Ovary (tissue), 9 donors: ENCODE results near the gene ERBB2. TPM values are rescaled to one million over a fixed set of nuclear protein-coding genes. Genes with fewer than 3 reads are reported as not detected.

Source experiments
- DNase-seq, 5 donors: peaks; one replicate each; pipeline ENCODE4 v3.0.0-alpha.2; 2019 to 2020
- H3K27ac ChIP-seq, 2 donors: fragments of 200-600 bp; one replicate each; pipeline versions ENCODE4 v1.5.1 to v1.8.0; 2019 to 2022
- H3K27me3 ChIP-seq: fragments of 200-600 bp; one replicate; pipeline ENCODE4 v1.8.0; 2022
- H3K36me3 ChIP-seq: fragments of 200-600 bp; sonication (generic); one replicate; pipeline ENCODE4 v1.5.1; 2019
- H3K4me1 ChIP-seq: one replicate; pipeline ENCODE4 v1.8.1; 2013; ENCODE audit warnings: mild to moderate bottlenecking, moderate library complexity; ENCODE audit not compliant: insufficient read depth
- H3K4me3 ChIP-seq: fragments of 200-600 bp; sonication (generic); one replicate; pipeline ENCODE4 v1.5.1; 2017
- H3K9me3 ChIP-seq, 2 donors: fragments of 200-600 bp in 1 of 2; sonication (generic) in 1 of 2; one replicate each; pipeline versions ENCODE4 v1.5.1 to v1.8.1; 2013 to 2019; ENCODE audit warnings: mild to moderate bottlenecking in 1 of 2, moderate library complexity in 1 of 2
- EP300 ChIP-seq: sonication (generic); formaldehyde crosslinking; IDR thresholded peaks from one replicate; pipeline ENCODE4 v1.6.1; 2017; ENCODE audit warnings: antibody characterized with exemption
- POLR2A ChIP-seq: fragments of 450-650 bp; IDR thresholded peaks from one replicate; pipeline ENCODE4 v1.6.1; 2017; ENCODE audit warnings: antibody characterized with exemption, mild to moderate bottlenecking, moderate library complexity
- WGBS, 3 donors: extraction: QIAGEN DNeasy Blood & Tissue Kit in 1 of 3; methylation state at CpG; one replicate each; pipeline versions ENCODE4 v1.1.5 to v1.1.7; 2013 to 2017; 5-methylcytosine and 5-hydroxymethylcytosine counted together
- intact Hi-C, 4 donors: fragments of 100-400 bp; cut with DNase I; formaldehyde crosslinking; loops; one replicate each; pipeline versions ENCODE4 v1.11.0 to v1.15.1; 2022 to 2023
- polyA plus RNA-seq, 2 donors: library from polyadenylated mRNA; stranded (reverse); fragments of 200-250 nt in 1 of 2; fragments of 350-450 nt in 1 of 2; fragmentation: Illumina TruSeq in 1 of 2; extraction: RNeasy Lipid Tissue Mini Kit (QIAGEN cat#74804) in 1 of 2; gene quantifications; one replicate each; pipeline ENCODE4 v1.2.3, GENCODE V29; 2013 to 2014
- total RNA-seq, 7 donors: library from RNA; depleted of rRNA in 2 of 7; stranded (reverse); fragments of >200 nt in 2 of 7; fragmentation: NEBNext Ultra II Directional in 3 of 7; extraction: Animal tissue kit (Norgen Biotek cat#: 25700) in 3 of 7; gene quantifications; one replicate each; pipeline versions ENCODE4 v1.1.0 to v1.2.4, GENCODE V29; 2016 to 2023
- TF ChIP-seq, protein P1 (sequence below), 3 donors: fragments of 450-650 bp in 2 of 3; fragments of 200-600 bp in 1 of 3; IDR thresholded peaks; one replicate each; pipeline versions ENCODE4 v1.5.1 to v1.8.0; 2016 to 2022; ENCODE audit warnings: antibody characterized with exemption in 3 of 3, mild to moderate bottlenecking in 1 of 3
- donor health status: DM: no; HTN: no; CAD: no; lungs with moderate emphysema.
- donor health status: DM: no; HTN: no; CAD: no.
- donor health status: Bipolar disorder and iron deficiency.
- donor health status: DM: yes; HTN: yes; CAD: no.
- donor health status: DM: no; HTN: no; CAD: no.
- donor health status: DM: yes; HTN: yes; CAD: no.

The ERBB2 gene
- total and polyA plus RNA-seq, 9 donors: 20.1 to 66.3 (median 50.6) TPM

DNA sequence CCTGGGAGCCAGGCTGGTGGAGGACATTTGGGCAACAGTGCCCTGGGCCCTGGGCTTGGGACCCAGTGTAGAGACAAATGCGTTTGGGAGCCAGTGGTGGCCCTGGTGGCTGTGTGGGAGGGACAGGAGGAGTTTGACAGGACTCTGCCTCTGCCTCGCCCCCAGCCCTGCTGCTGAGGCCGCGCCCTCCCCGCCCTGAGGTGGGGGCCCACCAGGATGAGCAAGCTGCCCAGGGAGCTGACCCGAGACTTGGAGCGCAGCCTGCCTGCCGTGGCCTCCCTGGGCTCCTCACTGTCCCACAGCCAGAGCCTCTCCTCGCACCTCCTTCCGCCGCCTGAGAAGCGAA is 46.6 kb upstream of the ERBB2 start:
- WGBS, 3 donors: 82 to 83% (median 83%) methylated on average over 10 to 12 of the region's 12 CpGs
- no peak for TF ChIP-seq POLR2A
- TF ChIP-seq, protein P1, sequence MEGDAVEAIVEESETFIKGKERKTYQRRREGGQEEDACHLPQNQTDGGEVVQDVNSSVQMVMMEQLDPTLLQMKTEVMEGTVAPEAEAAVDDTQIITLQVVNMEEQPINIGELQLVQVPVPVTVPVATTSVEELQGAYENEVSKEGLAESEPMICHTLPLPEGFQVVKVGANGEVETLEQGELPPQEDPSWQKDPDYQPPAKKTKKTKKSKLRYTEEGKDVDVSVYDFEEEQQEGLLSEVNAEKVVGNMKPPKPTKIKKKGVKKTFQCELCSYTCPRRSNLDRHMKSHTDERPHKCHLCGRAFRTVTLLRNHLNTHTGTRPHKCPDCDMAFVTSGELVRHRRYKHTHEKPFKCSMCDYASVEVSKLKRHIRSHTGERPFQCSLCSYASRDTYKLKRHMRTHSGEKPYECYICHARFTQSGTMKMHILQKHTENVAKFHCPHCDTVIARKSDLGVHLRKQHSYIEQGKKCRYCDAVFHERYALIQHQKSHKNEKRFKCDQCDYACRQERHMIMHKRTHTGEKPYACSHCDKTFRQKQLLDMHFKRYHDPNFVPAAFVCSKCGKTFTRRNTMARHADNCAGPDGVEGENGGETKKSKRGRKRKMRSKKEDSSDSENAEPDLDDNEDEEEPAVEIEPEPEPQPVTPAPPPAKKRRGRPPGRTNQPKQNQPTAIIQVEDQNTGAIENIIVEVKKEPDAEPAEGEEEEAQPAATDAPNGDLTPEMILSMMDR (IDR thresholded peaks at IDR 0.05): no peak
- no peak for TF ChIP-seq EP300
- intact Hi-C loops: no loop called here
- Histone ChIP-seq H3K27ac (no peak overlapping the region), H3K27me3 (no peaks in the 10 kb centered on the region), H3K4me3 (no peak overlapping the region), H3K36me3 (no peaks in the 10 kb centered on the region), H3K9me3 (no peaks in the 10 kb centered on the region), H3K4me1 (peaks cover 8% of the 10 kb centered on the region)
- DNase-seq: no peak

DNA sequence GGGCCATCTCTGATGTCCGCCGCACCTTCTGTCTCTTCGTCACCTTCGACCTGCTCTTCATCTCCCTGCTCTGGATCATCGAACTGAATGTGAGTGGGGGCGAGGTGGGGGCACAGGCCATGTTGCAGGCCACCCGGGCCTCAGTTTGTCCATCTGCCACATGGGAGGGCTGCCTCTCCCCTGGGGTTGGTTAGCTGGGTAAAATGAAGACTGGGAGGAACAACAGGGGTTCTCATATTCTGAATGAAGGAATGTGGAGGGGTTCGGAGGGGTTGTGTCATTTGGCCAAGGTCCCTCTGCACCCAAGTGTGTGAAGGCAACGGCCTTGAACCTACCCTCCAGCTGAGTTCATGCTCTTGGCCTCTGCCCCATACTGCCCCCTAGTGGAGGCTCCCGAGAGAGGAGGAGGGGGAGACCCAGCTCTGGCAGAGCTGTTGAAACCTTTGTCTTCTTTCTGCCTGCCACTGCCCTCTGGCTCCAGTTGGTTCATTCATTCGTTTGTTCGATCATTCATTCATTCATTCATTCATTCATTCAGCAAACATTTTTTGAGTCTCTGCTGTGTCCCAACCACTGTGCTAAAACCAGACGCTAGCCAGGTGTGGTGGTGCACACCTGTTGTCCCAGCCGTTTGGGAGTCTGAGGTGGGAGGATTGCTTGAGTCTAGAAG is 46.1 kb upstream of the ERBB2 start:
- no peaks in the 10 kb centered on the region for H3K36me3 ChIP-seq
- H3K4me1 ChIP-seq: peaks cover 8% of the 10 kb centered on the region
- H3K27me3 ChIP-seq: no peaks in the 10 kb centered on the region
- peak in 3 of 5 donors; percentile 50 to 61 (median 57) for DNase-seq
- TF ChIP-seq POLR2A: no peak
- TF ChIP-seq, protein P1 (IDR thresholded peaks at IDR 0.05): peak in 2 of 3 donors; percentile 12
- no peak overlapping the region for H3K4me3 ChIP-seq
- 63 to 66% (median 64%) methylated on average over 14 of the region's 14 CpGs for WGBS, 3 donors
- H3K27ac ChIP-seq: no peak overlapping the region
- no peaks in the 10 kb centered on the region for H3K9me3 ChIP-seq
- intact Hi-C loops: no loop called here

GRCh38 chr17:39655105-39655504 is 44.8 kb upstream of the ERBB2 start:
- no peak for DNase-seq
- Histone ChIP-seq H3K4me3 (no peak overlapping the region), H3K27ac (no peak overlapping the region), H3K36me3 (no peaks in the 10 kb centered on the region), H3K27me3 (no peaks in the 10 kb centered on the region), H3K4me1 (peaks cover 11% of the 10 kb centered on the region), H3K9me3 (no peaks in the 10 kb centered on the region)
- 86 to 92% (median 91%) methylated on average over 2 of the region's 2 CpGs for WGBS, 3 donors
- intact Hi-C loops: no loop called here
- TF ChIP-seq POLR2A: no peak
- TF ChIP-seq EP300: no peak
- TF ChIP-seq, protein P1 (IDR thresholded peaks at IDR 0.05): no peak

GRCh38 chr17:39658346-39658745 is 41.5 kb upstream of the ERBB2 start:
- no peak for DNase-seq
- Histone ChIP-seq H3K27me3 (no peaks in the 10 kb centered on the region), H3K36me3 (no peaks in the 10 kb centered on the region), H3K27ac (no peak overlapping the region), H3K9me3 (no peaks in the 10 kb centered on the region), H3K4me1 (peaks cover 3% of the 10 kb centered on the region), H3K4me3 (no peak overlapping the region)
- 95 to 96% (median 96%) methylated on average over 11 of the region's 11 CpGs for WGBS, 3 donors
- TF ChIP-seq, protein P1 (IDR thresholded peaks at IDR 0.05): no peak
- no peak for TF ChIP-seq EP300
- intact Hi-C loops: no loop called here
